Measurements from ENCODE around the gene TLCD2.
"Not testable (repeated sequence)": the region's sequence is repeated elsewhere in the genome, so short reads cannot be mapped to it uniquely, and the experiment has no call there.

The TLCD2 gene

GRCh38 chr17:1709971-1710806 is at the start of gene TLCD2:
Gene TLCD2 (minus strand): TSS chr17:1710377. CDS start chr17:1710242, 135 bp downstream.
- no peak for DNase-seq (ENCODE audit: low read depth, low spot score)
- H3K27ac ChIP-seq: peak within 1 kb of the TSS; percentile 100

GRCh38 chr17:1759529-1759928 is 49.4 kb upstream of the TLCD2 start:
- peak overlapping the region; percentile 12 for H3K27ac ChIP-seq
- DNase-seq (ENCODE audit: low read depth, low spot score): peak; percentile 33

- no peak overlapping the region for H3K27ac ChIP-seq
- DNase-seq (ENCODE audit: low read depth, low spot score): no peak
Observed at GRCh38 chr17:1758807-1759206, 48.6 kb upstream of the TLCD2 start.

- DNase-seq (ENCODE audit: low read depth, low spot score): no peak
- no peak overlapping the region for H3K27ac ChIP-seq
Observed at GRCh38 chr17:1755827-1756262, 45.7 kb upstream of the TLCD2 start.

DNA sequence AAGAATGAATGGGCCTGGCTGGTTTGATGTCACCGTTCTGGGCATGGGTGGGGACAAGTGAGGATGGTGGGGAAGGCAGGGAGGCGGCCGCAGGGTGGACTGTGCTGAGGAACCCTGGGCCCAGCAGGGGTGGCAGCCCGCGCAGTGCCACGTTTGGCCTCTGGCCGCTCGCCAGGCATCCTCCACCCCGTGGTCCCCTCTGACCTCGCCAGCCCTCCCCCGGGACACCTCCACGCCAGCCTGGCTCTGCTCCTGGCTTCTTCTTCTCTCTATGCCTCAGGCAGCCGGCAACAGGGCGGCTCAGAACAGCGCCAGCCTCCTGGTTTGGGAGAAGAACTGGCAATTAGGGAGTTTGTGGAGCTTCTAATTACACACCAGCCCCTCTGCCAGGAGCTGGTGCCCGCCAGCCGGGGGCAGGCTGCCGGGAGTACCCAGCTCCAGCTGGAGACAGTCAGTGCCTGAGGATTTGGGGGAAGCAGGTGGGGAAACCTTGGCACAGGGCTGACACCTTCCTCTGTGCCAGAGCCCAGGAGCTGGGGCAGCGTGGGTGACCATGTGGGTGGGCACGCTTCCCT is 45.2 kb upstream of the TLCD2 start:
- H3K27ac ChIP-seq: no peak overlapping the region
- no peak for DNase-seq (ENCODE audit: low read depth, low spot score)

DNA sequence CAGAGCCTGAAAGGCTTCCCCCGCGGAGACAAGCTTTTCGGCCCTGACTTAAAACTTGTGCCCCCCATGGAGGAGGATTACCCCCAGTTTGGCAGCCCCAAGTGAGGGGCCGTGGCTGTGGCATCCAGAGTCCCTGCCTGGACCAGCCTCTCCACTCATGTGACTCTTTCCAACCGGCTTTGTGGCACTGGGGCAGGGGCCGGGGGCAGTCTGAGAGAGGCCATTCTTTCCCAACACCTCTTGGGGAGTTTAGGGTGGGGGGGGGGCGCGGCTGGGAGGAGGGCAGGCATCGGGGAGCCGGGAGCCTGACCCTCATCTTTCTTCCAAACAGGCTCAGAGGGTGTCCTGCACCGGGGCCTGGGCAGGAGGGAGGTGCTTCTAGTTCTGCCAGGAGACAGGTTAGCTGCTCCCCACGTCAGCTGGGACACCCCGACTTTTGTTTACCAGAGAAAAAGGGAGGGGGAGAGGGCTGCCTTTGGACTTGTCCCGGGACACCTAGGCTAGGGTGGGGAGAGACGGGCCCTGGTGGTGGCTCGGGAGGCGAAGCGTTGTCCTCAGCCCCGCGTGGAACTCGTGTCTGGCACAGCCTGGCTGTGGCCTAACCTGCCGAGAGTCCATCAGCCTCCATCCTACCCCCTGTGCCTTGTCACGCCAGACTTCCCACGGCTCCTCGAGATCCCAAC is 44.4 kb upstream of the TLCD2 start:
- no peak overlapping the region for H3K27ac ChIP-seq
- no peak for DNase-seq (ENCODE audit: low read depth, low spot score)

DNA sequence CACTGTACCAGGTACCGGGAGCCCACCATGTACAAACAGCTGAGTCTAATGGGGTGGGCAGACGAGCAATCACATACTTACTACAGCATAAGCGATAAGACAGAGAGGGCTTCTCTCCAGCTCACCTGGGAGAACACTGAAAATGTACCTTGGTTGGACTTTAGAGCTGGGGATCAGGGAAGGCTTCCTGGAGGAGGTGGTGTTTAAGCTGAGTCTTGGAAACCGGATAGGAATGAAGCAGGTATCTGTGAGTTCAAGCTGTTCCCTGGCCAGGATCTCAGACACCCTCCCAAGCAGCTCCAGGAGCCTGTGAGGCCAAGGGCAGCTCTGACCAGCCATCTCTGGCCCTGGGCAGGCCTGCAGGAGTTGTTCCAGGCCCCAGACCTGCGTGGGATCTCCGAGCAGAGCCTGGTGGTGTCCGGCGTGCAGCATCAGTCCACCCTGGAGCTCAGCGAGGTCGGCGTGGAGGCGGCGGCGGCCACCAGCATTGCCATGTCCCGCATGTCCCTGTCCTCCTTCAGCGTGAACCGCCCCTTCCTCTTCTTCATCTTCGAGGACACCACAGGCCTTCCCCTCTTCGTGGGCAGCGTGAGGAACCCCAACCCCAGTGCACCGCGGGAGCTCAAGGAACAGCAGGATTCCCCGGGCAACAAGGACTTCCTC is 43.7 kb upstream of the TLCD2 start:
- DNase-seq (ENCODE audit: low read depth, low spot score): no peak
- no peak overlapping the region for H3K27ac ChIP-seq

- DNase-seq (ENCODE audit: low read depth, low spot score): no peak
- H3K27ac ChIP-seq: peak overlapping the region; percentile 53
Observed at GRCh38 chr17:1752425-1753262, 42.5 kb upstream of the TLCD2 start.

GRCh38 chr17:1750628-1751027 is 40.5 kb upstream of the TLCD2 start:
- no peak for DNase-seq (ENCODE audit: low read depth, low spot score)
- no peak overlapping the region for H3K27ac ChIP-seq

GRCh38 chr17:1746975-1747543 is 36.9 kb upstream of the TLCD2 start:
- no peak overlapping the region for H3K27ac ChIP-seq
- DNase-seq (ENCODE audit: low read depth, low spot score): no peak

DNA sequence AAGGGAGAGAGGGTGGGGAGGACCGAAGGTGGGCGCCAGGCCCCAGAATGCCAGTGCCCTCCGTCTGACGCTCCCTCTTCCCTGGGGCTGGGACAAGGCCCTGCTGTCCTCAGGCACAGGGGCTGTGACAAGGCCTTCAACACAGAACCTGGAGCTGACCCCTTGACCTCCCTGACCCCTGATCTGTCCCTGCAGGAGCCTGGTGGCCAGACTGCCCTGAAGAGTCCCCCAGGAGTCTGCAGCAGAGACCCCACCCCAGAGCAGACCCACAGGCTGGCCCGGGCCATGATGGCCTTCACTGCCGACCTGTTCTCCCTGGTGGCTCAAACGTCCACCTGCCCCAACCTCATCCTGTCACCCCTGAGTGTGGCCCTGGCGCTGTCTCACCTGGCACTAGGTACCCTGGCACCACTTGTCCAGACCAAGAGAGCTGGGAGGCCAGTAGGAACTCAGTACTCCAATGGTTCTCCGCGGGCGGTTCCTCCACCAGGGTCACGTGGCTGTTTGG is 35.4 kb upstream of the TLCD2 start:
- no peak for DNase-seq (ENCODE audit: low read depth, low spot score)

GRCh38 chr17:1744551-1745512 is 34.7 kb upstream of the TLCD2 start:
- no peak for DNase-seq (ENCODE audit: low read depth, low spot score)
- H3K27ac ChIP-seq: no peak overlapping the region

More for the DNA sequence above, 35.4 kb upstream of the TLCD2 start:
- H3K27ac ChIP-seq: no peak overlapping the region

DNA sequence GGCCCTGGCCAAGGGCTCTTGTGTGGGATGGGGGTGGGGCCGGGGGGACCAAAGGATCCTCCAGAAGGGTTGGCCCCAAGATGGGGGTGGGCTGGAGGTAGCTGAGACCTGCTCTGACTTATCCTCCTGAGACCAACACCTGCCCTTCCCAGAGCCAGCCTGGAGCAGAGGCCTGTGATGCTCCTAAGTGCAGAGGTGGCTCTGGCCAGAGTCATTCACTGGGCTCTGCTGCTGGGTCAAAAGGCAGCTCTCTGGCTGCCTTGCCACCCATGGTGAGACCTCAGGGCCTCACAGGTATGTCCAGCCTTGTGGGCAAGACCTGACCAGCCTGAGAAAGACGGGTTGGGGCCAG is 32.9 kb upstream of the TLCD2 start:
- no peak for DNase-seq (ENCODE audit: low read depth, low spot score)
- H3K27ac ChIP-seq: no peak overlapping the region

DNA sequence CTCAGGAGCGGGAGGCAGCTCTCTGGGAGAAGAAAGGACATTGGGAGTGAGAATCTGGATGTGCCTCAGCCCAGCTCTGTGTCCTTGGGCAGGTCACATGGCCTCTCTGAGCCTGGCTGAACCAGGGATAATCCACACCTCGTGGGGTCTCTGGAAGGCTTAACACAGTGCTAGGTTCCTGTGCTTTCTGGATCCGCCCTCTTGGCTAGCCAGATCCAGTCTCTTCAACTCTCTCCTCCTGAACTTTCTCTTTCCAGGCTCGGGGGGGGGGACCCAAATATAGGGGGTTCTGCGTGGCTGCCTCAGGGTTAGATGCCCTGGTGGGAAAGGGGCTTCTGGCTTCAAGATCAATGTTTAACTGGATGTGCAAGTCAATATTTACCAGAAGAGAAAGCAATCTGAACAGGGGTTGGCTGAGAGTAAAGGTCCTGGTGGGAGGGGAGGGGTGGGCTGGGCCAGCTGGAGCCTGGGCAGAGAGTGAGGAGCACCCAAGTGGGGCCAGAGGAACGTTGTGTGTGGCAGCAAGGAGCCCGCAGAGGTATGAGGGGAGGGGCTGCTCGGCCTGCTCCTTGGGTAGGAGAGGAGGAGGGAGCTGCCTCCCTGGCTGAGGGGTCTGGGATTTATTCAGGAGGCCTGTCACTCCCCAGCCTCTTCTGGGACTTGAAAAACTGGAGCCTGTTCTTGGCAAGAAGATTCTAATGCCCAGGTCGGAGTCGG is 32.4 kb upstream of the TLCD2 start, which contains the start of gene SERPINF2:
Gene SERPINF2, plus strand, starts transcription at position 501 of the 717 bp plus-strand sequence. CDS start 2,125 bp downstream, outside the sequence.
- H3K27ac ChIP-seq: no peak within 1 kb of the TSS

DNA sequence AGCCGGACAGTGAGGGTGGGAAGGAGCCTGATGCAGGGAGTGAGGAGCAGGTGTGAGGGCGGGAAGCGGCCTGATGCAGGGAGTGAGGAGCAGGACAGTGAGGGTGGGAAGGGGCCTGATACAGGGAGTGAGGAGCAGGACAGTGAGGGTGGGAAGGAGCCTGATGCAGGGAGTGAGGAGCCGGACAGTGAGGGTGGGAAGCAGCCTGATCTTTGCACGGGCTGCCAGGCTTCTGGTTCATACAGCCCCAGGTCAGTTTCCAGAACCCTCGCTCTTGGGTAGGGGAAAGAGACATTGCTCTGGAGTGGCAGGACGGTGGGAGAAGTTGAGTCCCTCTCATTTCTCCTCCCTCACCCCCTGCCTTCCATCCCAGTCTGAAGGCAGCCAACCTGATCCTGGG is 31.7 kb upstream of the TLCD2 start:
- not testable (repeated sequence) for DNase-seq (ENCODE audit: low read depth, low spot score); H3K27ac ChIP-seq

More for the DNA sequence above, 32.4 kb upstream of the TLCD2 start, which contains the start of gene SERPINF2:
- no peak for DNase-seq (ENCODE audit: low read depth, low spot score)

DNA sequence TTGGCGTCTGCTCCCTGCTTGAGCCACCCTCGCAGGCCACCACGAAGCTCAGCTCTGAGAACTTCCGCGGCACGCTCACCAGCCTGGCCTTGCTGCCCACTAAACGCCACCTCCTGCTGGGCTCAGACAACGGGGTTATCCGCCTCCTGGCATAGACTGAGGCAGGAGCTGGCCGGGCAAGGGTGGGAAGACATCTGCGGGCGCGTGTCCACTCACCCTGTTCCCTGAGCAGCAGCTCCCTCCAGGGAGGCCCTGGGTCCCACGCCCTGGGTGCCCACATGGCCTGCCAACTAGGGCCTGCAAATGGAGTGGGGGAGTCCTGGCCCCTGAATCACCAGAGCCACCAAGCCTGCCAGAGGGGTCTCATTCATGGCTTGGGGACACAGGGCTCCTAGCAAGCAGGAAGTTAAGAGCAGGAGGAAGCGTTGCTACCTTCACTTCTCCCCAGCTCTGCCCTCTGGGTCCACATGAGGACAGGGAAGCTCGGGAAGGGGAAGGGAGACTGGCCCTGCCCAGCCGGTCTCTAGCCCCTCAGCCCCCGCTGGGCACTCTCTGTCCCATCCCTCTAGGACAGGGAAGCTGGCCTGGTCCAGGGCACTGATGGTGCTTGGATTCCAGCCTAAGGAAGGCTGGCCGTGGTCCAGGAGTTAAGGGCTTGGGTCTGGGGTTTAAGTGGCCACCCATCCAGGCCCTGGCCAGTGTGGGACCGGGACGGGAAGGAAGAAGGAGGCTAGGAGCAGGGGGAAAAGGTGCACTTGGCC is 27.5 kb upstream of the TLCD2 start:
- no peak overlapping the region for H3K27ac ChIP-seq
- DNase-seq (ENCODE audit: low read depth, low spot score): no peak

All from epithelial cell of prostate (primary cell).